Astrocyte of the cerebellum (primary cell): ENCODE measurements around the gene TCF7L2.

ENCODE experiments used
- DNase-seq: peaks from one replicate; pipeline ENCODE4 v3.0.0-alpha.2; 2011; ENCODE audit warnings: low read depth
- H3K4me3 ChIP-seq: 2 replicates; pipeline ENCODE4 v1.5.1; 2011; ENCODE audit warnings: mild to moderate bottlenecking, low read depth, low read length, moderate library complexity
- CTCF ChIP-seq: IDR thresholded peaks from 2 replicates; pipeline ENCODE4 v1.5.1; 2012; ENCODE audit warnings: low read length, low read depth, moderate library complexity, mild to moderate bottlenecking; ENCODE audit errors: missing control alignments
- in situ Hi-C: cut with HindIII; loops from 2 replicates; pipeline ENCODE4 v1.10.0; 2017; ENCODE audit warnings: low sequenced_read_pairs

Gene TCF7L2

GRCh38 chr10:112988839-112989406 is 38.9 kb downstream of the TCF7L2 start:
- in situ Hi-C loops: no loop called here
- no peak overlapping the region for H3K4me3 ChIP-seq
- no peak for DNase-seq
- no peak for TF ChIP-seq CTCF

DNA sequence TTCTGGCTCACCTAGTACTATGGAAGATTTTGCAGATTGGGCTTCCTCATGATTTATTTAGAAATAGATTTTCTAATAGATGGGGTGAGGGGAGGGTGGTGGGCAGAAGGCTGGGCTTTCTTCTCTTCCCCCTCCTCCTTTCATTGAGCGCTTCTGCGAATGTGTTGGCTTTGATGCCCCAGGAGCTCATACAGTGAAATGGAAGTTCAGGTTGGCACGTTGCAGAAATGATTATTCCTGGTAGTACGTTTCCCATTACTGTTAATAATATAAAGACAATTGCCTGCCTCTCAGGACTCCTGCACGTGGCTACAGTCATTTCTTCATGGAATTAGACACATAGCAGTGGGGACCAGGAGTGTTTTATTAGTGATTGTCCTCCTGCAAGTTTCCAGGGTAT is 39.8 kb downstream of the TCF7L2 start:
- in situ Hi-C loops: no loop called here
- no peak for DNase-seq
- TF ChIP-seq CTCF: no peak
- no peak overlapping the region for H3K4me3 ChIP-seq

DNA sequence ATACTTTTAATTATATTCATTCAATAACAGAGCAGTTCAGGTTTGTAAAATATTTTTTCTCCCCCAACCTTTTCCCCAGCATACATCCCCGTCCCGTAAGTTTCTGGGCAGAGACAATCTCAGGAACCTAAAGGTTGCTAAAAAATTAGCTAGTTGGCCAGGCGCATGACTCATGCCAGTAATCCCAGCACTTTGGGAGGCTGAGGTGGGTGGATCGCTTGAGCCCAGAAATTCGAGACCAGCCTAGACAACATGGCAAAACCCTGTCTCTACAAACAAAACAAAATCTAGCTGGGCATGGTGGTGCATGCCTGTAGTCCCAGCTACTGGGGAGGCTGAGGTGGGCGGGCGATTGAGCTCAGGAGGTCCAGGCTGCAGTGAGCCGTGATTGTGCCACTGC is 40.2 kb downstream of the TCF7L2 start:
- in situ Hi-C loops: no loop called here
- H3K4me3 ChIP-seq: no peak overlapping the region
- DNase-seq: no peak
- no peak for TF ChIP-seq CTCF

- no peak for TF ChIP-seq CTCF
- H3K4me3 ChIP-seq: no peak overlapping the region
- DNase-seq: no peak
- in situ Hi-C loops: no loop called here
Observed at GRCh38 chr10:112991888-112992491, 41.9 kb downstream of the TCF7L2 start.

DNA sequence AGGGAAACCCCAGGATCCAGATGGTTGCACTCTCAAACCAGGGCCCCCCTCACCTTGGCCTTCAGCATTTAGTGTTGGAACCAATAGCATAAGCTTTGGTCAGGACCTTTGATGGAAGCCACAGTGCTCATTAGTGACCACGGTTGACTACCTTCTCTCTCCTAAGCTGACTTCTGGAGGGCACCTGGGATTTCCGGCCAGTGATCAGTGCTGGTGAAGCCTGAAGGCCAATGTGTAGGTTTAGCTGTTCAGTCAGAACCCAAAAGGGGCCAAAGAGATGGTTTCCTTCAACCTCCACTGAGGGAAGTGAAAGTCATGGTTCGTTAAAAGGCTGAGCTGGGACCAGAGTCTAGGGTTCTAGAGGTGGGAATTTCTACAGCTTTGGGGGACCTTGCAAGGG is 46.4 kb downstream of the TCF7L2 start:
- no peak overlapping the region for H3K4me3 ChIP-seq
- no peak for DNase-seq
- in situ Hi-C loops: no loop called here
- no peak for TF ChIP-seq CTCF

- in situ Hi-C loops: no loop called here
- DNase-seq: no peak
- TF ChIP-seq CTCF: no peak
Observed at GRCh38 chr10:112999102-112999501, 49.1 kb downstream of the TCF7L2 start.

More at GRCh38 chr10:112999102-112999501, 49.1 kb downstream of the TCF7L2 start:
- H3K4me3 ChIP-seq: no peak overlapping the region
